Esophagus squamous epithelium (tissue), 4 donors: ENCODE measurements around the gene PRPSAP1.

Source experiments
- CTCF ChIP-seq, 6 experiments: fragments of 450-650 bp in 4 of 6; fragments of 200-600 bp in 2 of 6; sonication (generic) in 2 of 6; IDR thresholded peaks; one replicate each; pipeline ENCODE4 v1.5.1; 2016 to 2019; ENCODE audit warnings: antibody characterized with exemption in 6 of 6, mild to moderate bottlenecking in 4 of 6, moderate library complexity in 4 of 6
- POLR2A ChIP-seq, 4 donors: fragments of 450-650 bp; IDR thresholded peaks; one replicate each; pipeline ENCODE4 v1.6.1; 2017; ENCODE audit warnings: antibody characterized with exemption in 4 of 4, mild to moderate bottlenecking in 4 of 4, moderate library complexity in 3 of 4

- TF ChIP-seq CTCF (IDR thresholded peaks at IDR 0.05) (no peak), POLR2A (IDR thresholded peaks at IDR 0.05) (no peak)
Observed at GRCh38 chr17:76331083-76331482, 22.6 kb downstream of the PRPSAP1 start.
